Keratinocyte (primary cell): ENCODE measurements around the gene CASP9.
"Not testable (repeated sequence)": the region's sequence is repeated elsewhere in the genome, so short reads cannot be mapped to it uniquely, and the experiment has no call there.

Experiments used
- CTCF ChIP-seq, 3 experiments: IDR thresholded peaks in 1 of 3; conservative IDR thresholded peaks in 1 of 3; optimal IDR thresholded peaks in 1 of 3; 2 replicates in 2 of 3; 3 replicates in 1 of 3; pipeline versions ENCODE3 to v1.5.1; 2011; ENCODE audit warnings: low read length in 3 of 3, mild to moderate bottlenecking in 3 of 3, moderate library complexity in 2 of 3, control low read depth in 1 of 3, inconsistent platforms in 1 of 3; ENCODE audit not compliant: insufficient read depth in 2 of 3; ENCODE audit errors: extremely low read depth in 1 of 3
- EZH2 ChIP-seq: IDR thresholded peaks from one replicate; pipeline ENCODE4 v1.6.1; 2012; ENCODE audit warnings: inconsistent platforms, mild to moderate bottlenecking, low read length, moderate library complexity

DNA sequence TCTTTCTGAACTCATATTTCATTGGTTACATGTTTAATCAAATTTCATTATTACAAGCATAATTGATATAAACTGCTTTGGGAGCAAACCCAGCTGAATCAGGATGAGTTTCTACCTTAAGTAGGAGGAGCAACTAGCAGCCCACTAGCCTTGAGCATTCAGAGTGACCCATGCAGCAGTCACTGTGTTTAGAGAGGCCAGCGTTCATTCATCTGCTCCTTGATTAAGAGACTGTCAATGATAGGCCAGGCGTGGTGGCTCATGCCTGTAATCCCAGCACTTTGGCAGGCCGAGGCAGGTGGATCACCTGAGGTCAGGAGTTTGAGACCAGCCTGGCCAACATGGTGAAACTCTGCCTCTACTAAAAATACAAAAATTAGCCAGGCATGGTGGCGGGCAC is 65.6 kb downstream of the CASP9 start:
- TF ChIP-seq CTCF (optimal IDR thresholded peaks at IDR 0.05 in 1 of 3, IDR thresholded peaks at IDR 0.05 in 1 of 3, conservative IDR thresholded peaks at IDR 0.05 in 1 of 3; ENCODE audit: extremely low read depth in 1 of 3, insufficient read depth in 2 of 3, low read length in 3 of 3); EZH2: not testable (repeated sequence)
